H7 (cell line): Measurements from ENCODE around the gene DNAAF1. TPM values are rescaled to one million over a fixed set of nuclear protein-coding genes. Genes with fewer than 3 reads are reported as not detected.

ENCODE experiments used
- DNase-seq: peaks from one replicate; pipeline ENCODE4 v3.0.0; 2012
- H3K27me3 ChIP-seq: 2 replicates; pipeline ENCODE4 v1.6.0; 2011; ENCODE audit warnings: mild to moderate bottlenecking, low read length; ENCODE audit not compliant: control insufficient read depth, insufficient read depth
- H3K36me3 ChIP-seq: replicated peaks from 2 replicates; pipeline ENCODE4 v1.5.1; 2011; ENCODE audit warnings: low read length; ENCODE audit not compliant: control insufficient read depth, insufficient read depth
- H3K4me3 ChIP-seq: 2 replicates; pipeline ENCODE4 v1.5.1; 2011; ENCODE audit warnings: low read depth, mild to moderate bottlenecking, control low read depth, low read length, moderate library complexity; ENCODE audit not compliant: insufficient read depth
- total RNA-seq: library from RNA; depleted of rRNA; stranded (reverse); fragments of >200 nt; shearing (Covaris generic); gene quantifications from 2 replicates; pipeline ENCODE4 v1.2.3, GENCODE V29; 2014

Gene DNAAF1
- total RNA-seq, 1 experiment from 2014 or later = 0.07 TPM

DNA sequence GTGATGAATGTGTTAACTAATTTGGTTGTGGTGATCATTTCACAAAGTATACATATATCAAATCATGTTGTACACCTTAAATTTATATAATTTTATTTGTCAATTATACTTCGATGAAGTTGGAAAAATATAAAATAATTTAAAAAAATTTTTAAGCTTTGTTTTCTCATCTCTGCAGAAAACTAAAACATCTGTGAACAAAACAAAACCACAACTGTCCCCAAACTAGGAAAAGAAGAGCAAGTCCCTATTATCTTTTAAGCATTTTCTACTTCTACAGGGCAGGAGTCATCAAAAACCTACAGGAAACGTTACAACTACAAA lies 6.6 kb upstream of the DNAAF1 start:
- no peaks in the 10 kb centered on the region for H3K36me3 ChIP-seq
- no peak for DNase-seq
- no peak overlapping the region for H3K4me3 ChIP-seq
- H3K27me3 ChIP-seq = no peaks in the 10 kb centered on the region

- DNase-seq = peak; percentile 67
- H3K27me3 ChIP-seq = no peaks in the 10 kb centered on the region
- no peak overlapping the region for H3K4me3 ChIP-seq
- no peaks in the 10 kb centered on the region for H3K36me3 ChIP-seq
Measured at GRCh38 chr16:84138824-84139627, 6.1 kb upstream of the DNAAF1 start.

- DNase-seq = no peak
- no peaks in the 10 kb centered on the region for H3K27me3 ChIP-seq
- H3K36me3 ChIP-seq = no peaks in the 10 kb centered on the region
Measured at GRCh38 chr16:84139628-84140258, 5.4 kb upstream of the DNAAF1 start.

DNA sequence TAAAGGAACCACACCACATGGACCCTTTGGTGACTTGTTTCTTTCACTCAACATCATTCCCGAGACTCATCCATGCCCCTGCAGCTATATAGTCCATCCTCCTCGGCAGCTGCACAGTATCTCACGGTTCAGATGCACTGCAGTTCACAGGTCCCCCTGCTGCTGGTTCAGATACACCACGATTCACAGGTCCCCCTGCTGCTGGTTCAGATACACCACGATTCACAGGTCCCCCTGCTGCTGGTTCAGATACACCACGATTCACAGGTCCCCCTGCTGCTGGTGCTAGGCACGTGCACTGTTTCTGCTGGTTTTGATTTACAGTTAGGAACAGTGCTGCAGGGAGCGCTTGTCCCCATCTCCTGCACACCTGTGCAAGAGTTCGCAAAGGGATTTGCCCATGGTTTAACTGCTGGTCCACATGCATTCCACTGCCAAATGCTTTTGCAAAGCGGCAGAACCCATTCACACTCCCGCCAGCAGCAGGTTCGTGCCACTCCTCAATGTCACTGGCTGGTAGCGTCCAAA lies 3.9 kb upstream of the DNAAF1 start:
- peak; percentile 62 for DNase-seq
- peaks cover 1% of the 10 kb centered on the region; the same call in 1 of the 2 replicates for H3K27me3 ChIP-seq
- no peaks in the 10 kb centered on the region for H3K36me3 ChIP-seq
- no peak overlapping the region for H3K4me3 ChIP-seq

More at GRCh38 chr16:84139628-84140258, 5.4 kb upstream of the DNAAF1 start:
- H3K4me3 ChIP-seq = no peak overlapping the region

GRCh38 chr16:84143081-84143480 lies 2.0 kb upstream of the DNAAF1 start:
- no peak for DNase-seq
- Histone ChIP-seq H3K36me3 (no peaks in the 10 kb centered on the region), H3K4me3 (no peak overlapping the region), H3K27me3 (peaks cover 1% of the 10 kb centered on the region; the same call in 1 of the 2 replicates)

DNA sequence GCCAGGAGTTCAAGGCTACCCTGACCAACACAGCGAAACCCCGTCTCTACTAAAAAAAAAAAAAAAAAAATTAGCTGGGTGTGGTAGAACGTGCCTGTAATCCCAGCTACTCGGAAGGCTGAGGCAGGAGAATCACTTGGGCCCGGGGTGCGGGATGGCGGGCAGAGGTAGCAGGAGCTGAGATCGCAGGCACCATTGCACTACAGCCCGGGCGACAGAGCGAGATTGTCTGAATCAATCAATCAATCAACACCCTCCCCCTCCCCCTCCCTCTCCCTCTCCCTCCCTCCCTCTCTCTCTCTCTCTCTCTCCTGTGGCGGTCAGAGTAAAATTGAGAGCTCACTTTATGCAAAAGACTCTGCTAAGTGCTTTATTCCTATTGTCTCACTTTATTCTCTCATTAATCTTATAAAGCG lies 1.3 kb upstream of the DNAAF1 start:
- peaks cover 1% of the 10 kb centered on the region; the same call in 1 of the 2 replicates for H3K27me3 ChIP-seq
- peak overlapping the region; percentile 82 for H3K4me3 ChIP-seq
- DNase-seq = peak; percentile 51
- no peaks in the 10 kb centered on the region for H3K36me3 ChIP-seq

GRCh38 chr16:84144209-84144858 lies 774 bp upstream of the DNAAF1 start:
- Histone ChIP-seq H3K36me3 (no peaks in the 10 kb centered on the region), H3K4me3 (peak overlapping the region; percentile 82), H3K27me3 (peaks cover 1% of the 10 kb centered on the region; the same call in 1 of the 2 replicates)
- DNase-seq = peak; percentile 62

GRCh38 chr16:84150926-84151325 lies 5.8 kb downstream of the DNAAF1 start:
- no peak overlapping the region for H3K4me3 ChIP-seq
- peaks cover 1% of the 10 kb centered on the region; the same call in 1 of the 2 replicates for H3K27me3 ChIP-seq
- H3K36me3 ChIP-seq = no peaks in the 10 kb centered on the region
- no peak for DNase-seq

DNA sequence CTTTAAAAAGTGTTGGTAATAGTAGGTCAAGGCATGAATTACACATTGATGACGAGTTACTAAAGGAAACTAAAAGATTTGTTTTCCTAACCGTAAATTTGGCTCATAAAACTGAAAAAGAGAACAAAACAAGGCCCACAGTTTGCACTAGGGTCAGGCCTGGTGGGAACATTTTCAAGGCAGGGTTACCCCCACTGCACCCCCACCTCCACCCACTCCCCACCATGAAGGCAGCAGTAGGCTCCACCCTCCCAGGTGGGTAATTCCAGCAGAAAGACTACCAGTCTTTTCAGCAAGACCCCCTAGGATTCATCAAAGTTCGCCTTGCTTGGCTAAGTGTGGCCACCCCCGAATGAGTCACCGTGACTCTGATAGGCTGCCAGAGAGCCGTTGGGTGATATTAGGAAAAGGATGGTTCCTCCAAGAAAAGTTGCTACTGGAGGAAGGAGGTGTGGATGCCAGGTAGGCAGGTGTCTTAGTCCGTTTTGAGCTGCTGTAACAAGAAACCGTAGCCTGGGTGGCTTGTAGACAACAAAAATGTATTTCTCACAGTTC lies 8.6 kb downstream of the DNAAF1 start:
- H3K27me3 ChIP-seq = no peaks in the 10 kb centered on the region; the same call in 1 of the 2 replicates

DNA sequence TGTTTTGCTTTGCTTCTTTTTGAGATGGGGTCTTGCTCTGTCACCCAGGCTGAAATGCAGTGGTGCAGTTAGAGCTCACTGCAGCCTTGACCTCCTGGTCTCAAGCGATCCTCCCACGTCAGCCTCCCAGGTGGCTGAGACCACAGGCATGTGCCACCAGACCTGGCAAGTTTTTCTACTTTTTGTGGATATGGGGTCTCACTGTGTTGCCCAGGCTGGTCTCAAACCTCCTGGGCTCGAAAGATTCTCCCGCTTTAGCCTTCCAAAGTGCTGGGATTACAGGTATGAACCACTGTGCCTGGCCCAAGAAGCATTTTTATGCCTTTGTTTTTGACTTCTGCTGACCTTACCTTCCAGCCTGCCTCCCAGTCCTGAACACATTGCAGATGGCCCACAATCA lies 10.1 kb downstream of the DNAAF1 start:
- Histone ChIP-seq H3K4me3 (no peak overlapping the region), H3K36me3 (no peaks in the 10 kb centered on the region), H3K27me3 (no peaks in the 10 kb centered on the region; the same call in 1 of the 2 replicates)
- DNase-seq = no peak

More for the DNA sequence above, 8.6 kb downstream of the DNAAF1 start:
- Histone ChIP-seq H3K36me3 (no peaks in the 10 kb centered on the region), H3K4me3 (no peak overlapping the region)
- DNase-seq = no peak

- H3K27me3 ChIP-seq = no peaks in the 10 kb centered on the region; the same call in 1 of the 2 replicates
- no peak for DNase-seq
- no peak overlapping the region for H3K4me3 ChIP-seq
- H3K36me3 ChIP-seq = no peaks in the 10 kb centered on the region
Measured at GRCh38 chr16:84155771-84156170, 10.7 kb downstream of the DNAAF1 start.

DNA sequence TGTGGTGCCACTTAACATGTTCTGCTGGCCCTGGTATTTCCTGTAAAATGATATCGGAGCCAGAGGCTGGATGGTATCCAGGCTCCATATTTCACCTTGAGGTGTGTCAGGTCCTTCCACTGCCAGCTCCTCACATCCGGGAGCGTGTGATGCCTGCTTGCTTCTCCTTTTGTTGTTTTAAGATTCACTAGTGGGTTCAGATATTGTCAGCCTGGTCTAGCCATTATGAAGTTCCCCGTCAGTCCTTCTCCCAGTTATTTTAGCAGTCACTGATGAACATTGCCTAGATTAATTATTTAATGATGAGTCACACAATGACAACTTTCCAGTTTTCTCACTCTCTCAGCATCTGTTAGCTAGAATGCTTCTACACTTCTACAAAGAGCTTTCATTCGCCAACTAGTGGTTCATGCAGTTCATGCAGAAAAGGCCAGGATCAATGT lies 11.3 kb downstream of the DNAAF1 start:
- no peaks in the 10 kb centered on the region for H3K27me3 ChIP-seq
- no peak for DNase-seq
- H3K36me3 ChIP-seq = no peaks in the 10 kb centered on the region
- H3K4me3 ChIP-seq = no peak overlapping the region

DNA sequence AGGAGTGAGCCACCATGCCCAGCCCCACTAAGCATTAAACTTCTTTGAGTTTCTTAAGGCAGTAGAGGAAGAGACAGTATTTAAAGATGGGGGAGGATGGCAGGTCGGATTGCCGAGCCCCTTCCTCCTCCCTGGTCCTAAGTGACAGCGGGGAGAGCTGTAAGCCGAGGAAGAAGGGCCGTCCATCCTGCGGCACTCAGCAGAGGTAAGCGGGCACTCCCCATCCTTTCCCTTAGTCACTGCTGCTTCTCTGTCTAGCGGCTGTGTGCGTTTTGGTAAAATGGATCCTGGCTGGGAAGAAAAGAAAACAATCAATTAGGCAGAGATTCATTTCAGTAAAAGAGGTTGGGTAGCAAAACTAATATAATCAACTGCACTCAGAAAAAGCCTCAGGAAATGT lies 13.9 kb downstream of the DNAAF1 start:
- H3K36me3 ChIP-seq = no peaks in the 10 kb centered on the region
- no peaks in the 10 kb centered on the region for H3K27me3 ChIP-seq
- no peak for DNase-seq
- H3K4me3 ChIP-seq = no peak overlapping the region

DNA sequence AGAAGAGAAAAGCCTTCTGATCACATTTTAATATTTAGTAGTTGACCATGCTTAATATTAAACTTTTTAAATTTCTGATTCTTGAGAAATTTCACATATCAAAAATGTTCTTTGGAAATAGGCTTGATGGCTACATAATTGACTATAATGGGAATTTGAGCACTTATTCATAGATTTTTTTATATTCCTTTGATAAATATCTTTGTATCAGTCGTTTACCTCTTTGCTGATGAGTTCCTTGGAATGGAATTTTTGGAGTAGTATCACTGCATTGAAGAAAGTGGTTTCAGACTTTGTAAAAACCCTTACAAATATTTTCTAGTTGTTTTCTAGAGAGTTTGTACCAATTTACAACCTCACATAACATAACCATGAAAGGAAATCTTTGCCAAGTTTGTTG lies 14.7 kb downstream of the DNAAF1 start:
- Histone ChIP-seq H3K4me3 (no peak overlapping the region), H3K36me3 (no peaks in the 10 kb centered on the region), H3K27me3 (no peaks in the 10 kb centered on the region)
- DNase-seq = no peak
